ENCODE measurements around the gene HDGFL3. TPM values are rescaled to one million over a fixed set of nuclear protein-coding genes. Genes with fewer than 3 reads are reported as not detected.

HDGFL3 gene
- total and polyA plus RNA-seq, 9 of the 15 experiments (the other 6 are each of a cell fraction or from before 2014, with no cell fraction given), result 6.7 to 42.0 (median 31.4) TPM

DNA sequence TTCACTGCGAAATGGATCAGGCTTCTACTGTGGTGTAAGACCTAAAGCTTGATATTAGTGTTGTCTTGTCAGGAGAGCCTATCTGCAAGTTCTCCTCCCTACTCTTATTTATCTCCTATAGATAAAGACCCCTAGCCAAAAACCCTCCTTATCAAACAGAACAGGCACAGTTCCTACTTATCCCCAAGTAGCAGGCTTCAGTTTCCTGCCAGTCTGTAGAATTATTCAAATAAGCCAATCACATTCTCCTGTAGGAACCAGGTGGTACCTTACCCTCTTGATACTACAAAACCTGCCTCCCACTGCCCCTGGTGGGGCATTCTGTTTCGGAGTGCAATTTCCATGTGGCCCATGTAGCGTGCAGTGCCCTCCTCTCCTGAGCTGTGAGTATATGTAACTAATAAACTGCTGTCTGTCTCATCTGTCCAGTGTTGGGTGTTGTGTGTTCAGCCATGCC is 28.7 kb downstream of the HDGFL3 start (continued):
- TF ChIP-seq, protein P1, sequence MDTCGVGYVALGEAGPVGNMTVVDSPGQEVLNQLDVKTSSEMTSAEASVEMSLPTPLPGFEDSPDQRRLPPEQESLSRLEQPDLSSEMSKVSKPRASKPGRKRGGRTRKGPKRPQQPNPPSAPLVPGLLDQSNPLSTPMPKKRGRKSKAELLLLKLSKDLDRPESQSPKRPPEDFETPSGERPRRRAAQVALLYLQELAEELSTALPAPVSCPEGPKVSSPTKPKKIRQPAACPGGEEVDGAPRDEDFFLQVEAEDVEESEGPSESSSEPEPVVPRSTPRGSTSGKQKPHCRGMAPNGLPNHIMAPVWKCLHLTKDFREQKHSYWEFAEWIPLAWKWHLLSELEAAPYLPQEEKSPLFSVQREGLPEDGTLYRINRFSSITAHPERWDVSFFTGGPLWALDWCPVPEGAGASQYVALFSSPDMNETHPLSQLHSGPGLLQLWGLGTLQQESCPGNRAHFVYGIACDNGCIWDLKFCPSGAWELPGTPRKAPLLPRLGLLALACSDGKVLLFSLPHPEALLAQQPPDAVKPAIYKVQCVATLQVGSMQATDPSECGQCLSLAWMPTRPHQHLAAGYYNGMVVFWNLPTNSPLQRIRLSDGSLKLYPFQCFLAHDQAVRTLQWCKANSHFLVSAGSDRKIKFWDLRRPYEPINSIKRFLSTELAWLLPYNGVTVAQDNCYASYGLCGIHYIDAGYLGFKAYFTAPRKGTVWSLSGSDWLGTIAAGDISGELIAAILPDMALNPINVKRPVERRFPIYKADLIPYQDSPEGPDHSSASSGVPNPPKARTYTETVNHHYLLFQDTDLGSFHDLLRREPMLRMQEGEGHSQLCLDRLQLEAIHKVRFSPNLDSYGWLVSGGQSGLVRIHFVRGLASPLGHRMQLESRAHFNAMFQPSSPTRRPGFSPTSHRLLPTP (IDR thresholded peaks at IDR 0.05; ENCODE audit: borderline replicate concordance, extremely low read depth, insufficient read length), result no peak
- TF ChIP-seq TEAD1 (CRISPR knock-in tag; IDR thresholded peaks at IDR 0.05), result no peak
- TF ChIP-seq C11orf30 (IDR thresholded peaks at IDR 0.05; ENCODE audit: low read depth), result no peak
- TF ChIP-seq ZNF668 (CRISPR knock-in tag; IDR thresholded peaks at IDR 0.05), result no peak
- TF ChIP-seq BRD4 (IDR thresholded peaks at IDR 0.05), result no peak
- TF ChIP-seq HDAC6 (IDR thresholded peaks at IDR 0.05; ENCODE audit: low read depth, low read length), result no peak
- TF ChIP-seq ZNF75A (CRISPR knock-in tag; IDR thresholded peaks at IDR 0.05), result no peak
- TF ChIP-seq, protein P2, sequence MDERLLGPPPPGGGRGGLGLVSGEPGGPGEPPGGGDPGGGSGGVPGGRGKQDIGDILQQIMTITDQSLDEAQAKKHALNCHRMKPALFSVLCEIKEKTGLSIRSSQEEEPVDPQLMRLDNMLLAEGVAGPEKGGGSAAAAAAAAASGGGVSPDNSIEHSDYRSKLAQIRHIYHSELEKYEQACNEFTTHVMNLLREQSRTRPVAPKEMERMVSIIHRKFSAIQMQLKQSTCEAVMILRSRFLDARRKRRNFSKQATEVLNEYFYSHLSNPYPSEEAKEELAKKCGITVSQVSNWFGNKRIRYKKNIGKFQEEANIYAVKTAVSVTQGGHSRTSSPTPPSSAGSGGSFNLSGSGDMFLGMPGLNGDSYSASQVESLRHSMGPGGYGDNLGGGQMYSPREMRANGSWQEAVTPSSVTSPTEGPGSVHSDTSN (CRISPR knock-in tag; IDR thresholded peaks at IDR 0.05; ENCODE audit: low read depth), result no peak
- TF ChIP-seq, protein P2 (tag; conservative IDR thresholded peaks at IDR 0.05; ENCODE audit: low read depth), result no peak
- TF ChIP-seq, protein P3, sequence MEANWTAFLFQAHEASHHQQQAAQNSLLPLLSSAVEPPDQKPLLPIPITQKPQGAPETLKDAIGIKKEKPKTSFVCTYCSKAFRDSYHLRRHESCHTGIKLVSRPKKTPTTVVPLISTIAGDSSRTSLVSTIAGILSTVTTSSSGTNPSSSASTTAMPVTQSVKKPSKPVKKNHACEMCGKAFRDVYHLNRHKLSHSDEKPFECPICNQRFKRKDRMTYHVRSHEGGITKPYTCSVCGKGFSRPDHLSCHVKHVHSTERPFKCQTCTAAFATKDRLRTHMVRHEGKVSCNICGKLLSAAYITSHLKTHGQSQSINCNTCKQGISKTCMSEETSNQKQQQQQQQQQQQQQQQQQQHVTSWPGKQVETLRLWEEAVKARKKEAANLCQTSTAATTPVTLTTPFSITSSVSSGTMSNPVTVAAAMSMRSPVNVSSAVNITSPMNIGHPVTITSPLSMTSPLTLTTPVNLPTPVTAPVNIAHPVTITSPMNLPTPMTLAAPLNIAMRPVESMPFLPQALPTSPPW (CRISPR knock-in tag; IDR thresholded peaks at IDR 0.05), result no peak
- no peak for TF ChIP-seq TARDBP (IDR thresholded peaks at IDR 0.05)
- TF ChIP-seq YBX1 (IDR thresholded peaks at IDR 0.05), result no peak
- no peak for TF ChIP-seq SPI1 (IDR thresholded peaks at IDR 0.05; ENCODE audit: borderline replicate concordance, low read depth, low read length)
- TF ChIP-seq JUN (IDR thresholded peaks at IDR 0.05; ENCODE audit: borderline replicate concordance, low read depth, low read length), result no peak
- no peak for TF ChIP-seq JUN (CRISPR knock-in tag; IDR thresholded peaks at IDR 0.05; ENCODE audit: borderline replicate concordance)
- no peak for TF ChIP-seq ZNF175 (CRISPR knock-in tag; IDR thresholded peaks at IDR 0.05; ENCODE audit: low read depth)
- TF ChIP-seq, protein P4, sequence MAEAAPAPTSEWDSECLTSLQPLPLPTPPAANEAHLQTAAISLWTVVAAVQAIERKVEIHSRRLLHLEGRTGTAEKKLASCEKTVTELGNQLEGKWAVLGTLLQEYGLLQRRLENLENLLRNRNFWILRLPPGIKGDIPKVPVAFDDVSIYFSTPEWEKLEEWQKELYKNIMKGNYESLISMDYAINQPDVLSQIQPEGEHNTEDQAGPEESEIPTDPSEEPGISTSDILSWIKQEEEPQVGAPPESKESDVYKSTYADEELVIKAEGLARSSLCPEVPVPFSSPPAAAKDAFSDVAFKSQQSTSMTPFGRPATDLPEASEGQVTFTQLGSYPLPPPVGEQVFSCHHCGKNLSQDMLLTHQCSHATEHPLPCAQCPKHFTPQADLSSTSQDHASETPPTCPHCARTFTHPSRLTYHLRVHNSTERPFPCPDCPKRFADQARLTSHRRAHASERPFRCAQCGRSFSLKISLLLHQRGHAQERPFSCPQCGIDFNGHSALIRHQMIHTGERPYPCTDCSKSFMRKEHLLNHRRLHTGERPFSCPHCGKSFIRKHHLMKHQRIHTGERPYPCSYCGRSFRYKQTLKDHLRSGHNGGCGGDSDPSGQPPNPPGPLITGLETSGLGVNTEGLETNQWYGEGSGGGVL (CRISPR knock-in tag; IDR thresholded peaks at IDR 0.05), result no peak
- no peak for TF ChIP-seq CEBPG (CRISPR knock-in tag; IDR thresholded peaks at IDR 0.05)
- no peak for TF ChIP-seq CEBPG (tag; conservative IDR thresholded peaks at IDR 0.05 in 1 of 2, IDR thresholded peaks at IDR 0.05 in 1 of 2)
